Measurements from ENCODE around the gene KRTAP29-1. TPM values are rescaled to one million over a fixed set of nuclear protein-coding genes. Genes with fewer than 3 reads are reported as not detected.

The KRTAP29-1 gene
- total RNA-seq, 2 experiments from 2014 or later: not detected

DNA sequence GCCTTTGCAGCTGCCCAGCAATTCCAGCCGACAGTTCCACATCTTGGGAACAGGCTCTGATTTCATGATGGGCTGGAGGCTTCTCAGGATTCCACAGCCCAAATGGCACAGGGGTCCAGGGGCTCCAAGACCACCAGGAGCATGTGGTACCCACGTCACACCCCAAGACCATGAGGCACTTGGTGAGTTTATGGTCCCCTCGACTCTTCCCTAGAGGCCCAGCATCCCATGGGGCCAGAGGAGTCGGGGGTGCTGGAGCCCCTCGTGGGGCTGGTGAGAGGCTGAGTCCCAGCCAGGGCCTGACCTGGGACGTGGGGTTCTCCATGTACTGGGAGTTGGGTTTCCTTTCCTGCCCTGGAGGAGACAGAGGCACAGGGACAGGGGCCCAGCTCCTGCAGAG lies 23.0 kb upstream of the KRTAP29-1 start:
- TF ChIP-seq, protein P1, sequence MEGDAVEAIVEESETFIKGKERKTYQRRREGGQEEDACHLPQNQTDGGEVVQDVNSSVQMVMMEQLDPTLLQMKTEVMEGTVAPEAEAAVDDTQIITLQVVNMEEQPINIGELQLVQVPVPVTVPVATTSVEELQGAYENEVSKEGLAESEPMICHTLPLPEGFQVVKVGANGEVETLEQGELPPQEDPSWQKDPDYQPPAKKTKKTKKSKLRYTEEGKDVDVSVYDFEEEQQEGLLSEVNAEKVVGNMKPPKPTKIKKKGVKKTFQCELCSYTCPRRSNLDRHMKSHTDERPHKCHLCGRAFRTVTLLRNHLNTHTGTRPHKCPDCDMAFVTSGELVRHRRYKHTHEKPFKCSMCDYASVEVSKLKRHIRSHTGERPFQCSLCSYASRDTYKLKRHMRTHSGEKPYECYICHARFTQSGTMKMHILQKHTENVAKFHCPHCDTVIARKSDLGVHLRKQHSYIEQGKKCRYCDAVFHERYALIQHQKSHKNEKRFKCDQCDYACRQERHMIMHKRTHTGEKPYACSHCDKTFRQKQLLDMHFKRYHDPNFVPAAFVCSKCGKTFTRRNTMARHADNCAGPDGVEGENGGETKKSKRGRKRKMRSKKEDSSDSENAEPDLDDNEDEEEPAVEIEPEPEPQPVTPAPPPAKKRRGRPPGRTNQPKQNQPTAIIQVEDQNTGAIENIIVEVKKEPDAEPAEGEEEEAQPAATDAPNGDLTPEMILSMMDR (IDR thresholded peaks at IDR 0.05): no peak
- H3K4me3 ChIP-seq (ENCODE audit: low read length): no peak overlapping the region
- H3K36me3 ChIP-seq (ENCODE audit: insufficient read depth, low read length): no peaks in the 10 kb centered on the region
- Mint-ChIP-seq H3K4me3 (no peak overlapping the region), H3K9me3 (no peaks in the 10 kb centered on the region), H3K27me3 (no peaks in the 10 kb centered on the region), H3K4me1 (ENCODE audit: low read depth) (peaks cover 67% of the 10 kb centered on the region), H3K36me3 (ENCODE audit: low read depth) (no peaks in the 10 kb centered on the region), H3K27ac (peak overlapping the region; percentile 74)
- ATAC-seq (ENCODE audit: poor library complexity) (no peak), DNase-seq (no peak)
- H3K27me3 ChIP-seq (ENCODE audit: control insufficient read depth in 1 of 2, insufficient read depth in 2 of 2, low read length in 2 of 2): no peaks in the 10 kb centered on the region
- peaks cover 76% of the 10 kb centered on the region for H3K4me1 ChIP-seq (ENCODE audit: insufficient read depth, low read length)
- no peak overlapping the region for H3K27ac ChIP-seq (ENCODE audit: low read depth in 1 of 2, low read length in 2 of 2)
- ChIA-PET CTCF (no interaction called here), POLR2A (no interaction called here)
- no peaks in the 10 kb centered on the region for H3K9me3 ChIP-seq (ENCODE audit: control insufficient read depth in 1 of 2, insufficient read depth in 1 of 2, low read length in 2 of 2)
- intact Hi-C loops (cut with DNase I, micrococcal nuclease): loop anchor here in 1 of 2 experiments (5.0 to 10.0 kb wide), 2 partner anchors 169 to 222 kb away; no protein-coding TSS in a partner anchor

DNA sequence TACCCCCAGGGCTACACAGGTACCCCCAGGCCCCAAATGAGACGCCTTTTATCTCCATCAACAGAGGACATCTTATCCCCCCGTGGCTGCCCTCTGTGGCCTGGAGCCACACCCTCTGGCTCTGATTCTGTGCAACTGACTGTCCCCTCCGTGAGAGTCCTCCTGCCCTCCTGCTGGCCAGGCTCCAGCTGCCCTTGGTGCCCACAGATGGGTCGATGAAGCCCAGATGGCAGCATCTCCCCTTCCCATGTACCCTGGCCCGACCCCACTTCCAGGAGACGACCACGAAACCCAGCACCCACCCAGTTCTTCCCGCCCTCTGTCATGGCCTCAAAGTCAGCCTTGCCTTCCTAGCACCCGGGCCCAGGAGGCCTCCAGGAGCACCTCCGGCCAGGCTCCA lies 22.5 kb upstream of the KRTAP29-1 start:
- ChIA-PET POLR2A (no interaction called here), CTCF (no interaction called here)
- Histone ChIP-seq H3K4me3 (ENCODE audit: low read length) (no peak overlapping the region), H3K27me3 (ENCODE audit: control insufficient read depth in 1 of 2, insufficient read depth in 2 of 2, low read length in 2 of 2) (no peaks in the 10 kb centered on the region), H3K4me1 (ENCODE audit: insufficient read depth, low read length) (peaks cover 76% of the 10 kb centered on the region), H3K9me3 (ENCODE audit: control insufficient read depth in 1 of 2, insufficient read depth in 1 of 2, low read length in 2 of 2) (no peaks in the 10 kb centered on the region), H3K36me3 (ENCODE audit: insufficient read depth, low read length) (no peaks in the 10 kb centered on the region), H3K27ac (ENCODE audit: low read depth in 1 of 2, low read length in 2 of 2) (no peak overlapping the region)
- ATAC-seq (ENCODE audit: poor library complexity) (no peak), DNase-seq (no peak)
- Mint-ChIP-seq H3K27me3 (no peaks in the 10 kb centered on the region), H3K4me3 (no peak overlapping the region), H3K36me3 (ENCODE audit: low read depth) (no peaks in the 10 kb centered on the region), H3K4me1 (ENCODE audit: low read depth) (peaks cover 69% of the 10 kb centered on the region), H3K27ac (no peak overlapping the region), H3K9me3 (no peaks in the 10 kb centered on the region)
- TF ChIP-seq, protein P1 (IDR thresholded peaks at IDR 0.05): no peak
- intact Hi-C loops (cut with DNase I, micrococcal nuclease): loop anchor here in 1 of 2 experiments (5.0 to 10.0 kb wide), 2 partner anchors 170 to 222 kb away; no protein-coding TSS in a partner anchor

DNA sequence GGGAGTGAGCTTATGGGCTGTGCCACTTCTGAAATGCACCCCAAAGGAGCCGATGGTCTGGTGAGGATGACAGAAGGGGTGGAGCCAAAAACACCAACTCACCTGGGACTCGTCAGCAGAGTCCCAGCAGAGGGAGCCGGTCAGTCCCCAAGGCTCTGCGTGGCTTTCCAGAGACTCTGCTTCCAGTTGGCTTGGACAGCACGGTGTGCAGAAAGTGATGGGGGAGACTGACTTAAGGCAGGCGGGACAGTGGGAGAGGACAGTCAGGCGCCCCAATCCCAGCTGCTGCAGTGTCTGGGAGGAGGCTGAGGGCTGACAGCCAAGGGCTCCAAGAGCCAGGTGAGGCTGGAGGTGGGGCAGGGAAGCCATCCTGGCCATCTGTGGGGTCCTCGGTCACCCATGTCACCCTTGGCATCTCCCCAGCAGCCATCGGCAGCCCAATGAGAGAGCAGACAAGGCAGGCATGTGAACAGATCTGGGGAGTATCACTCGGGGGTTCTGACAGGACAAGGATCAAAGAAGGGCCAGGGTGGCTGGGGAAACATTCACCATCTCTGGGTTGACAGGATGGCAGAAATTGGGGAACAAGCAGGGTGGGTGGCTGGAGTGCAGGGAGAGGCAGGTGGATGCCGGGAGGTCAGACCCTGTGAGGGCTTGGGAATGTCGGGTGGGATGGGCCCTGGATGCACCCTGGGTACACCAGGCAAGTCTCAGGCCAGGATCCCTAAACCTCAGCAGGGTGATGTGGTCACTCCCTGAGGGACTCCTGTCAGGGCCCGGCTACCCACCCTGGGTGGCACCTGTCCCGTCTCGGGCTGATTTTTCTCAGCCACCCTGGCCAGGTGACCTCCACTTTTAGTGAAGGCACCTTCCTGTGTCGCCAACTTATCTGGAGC lies 21.8 kb upstream of the KRTAP29-1 start:
- DNase-seq (peak in 6 of 14 experiments; percentile 16 to 62 (median 44)), ATAC-seq (ENCODE audit: poor library complexity) (no peak)
- Histone ChIP-seq H3K27me3 (ENCODE audit: control insufficient read depth in 1 of 2, insufficient read depth in 2 of 2, low read length in 2 of 2) (no peaks in the 10 kb centered on the region), H3K27ac (ENCODE audit: low read depth in 1 of 2, low read length in 2 of 2) (no peak overlapping the region), H3K4me3 (ENCODE audit: low read length) (no peak overlapping the region), H3K4me1 (ENCODE audit: insufficient read depth, low read length) (peaks cover 75% of the 10 kb centered on the region), H3K36me3 (ENCODE audit: insufficient read depth, low read length) (no peaks in the 10 kb centered on the region), H3K9me3 (ENCODE audit: control insufficient read depth in 1 of 2, insufficient read depth in 1 of 2, low read length in 2 of 2) (no peaks in the 10 kb centered on the region)
- peaks cover 69% of the 10 kb centered on the region for H3K4me1 Mint-ChIP-seq (ENCODE audit: low read depth)
- H3K9me3 Mint-ChIP-seq: peaks cover 7% of the 10 kb centered on the region
- H3K27ac Mint-ChIP-seq: peak overlapping the region; percentile 81
- no peaks in the 10 kb centered on the region for H3K36me3 Mint-ChIP-seq (ENCODE audit: low read depth)
- intact Hi-C loops (cut with DNase I, micrococcal nuclease): loop anchor here (5.0 to 10.0 kb wide), 9 partner anchors 92 to 522 kb away; partner anchors contain the start of genes KRTAP4-12 (in 1 of the 2), KRTAP4-16 (in 1 of the 2) and KRTAP9-3 (in 1 of the 2)
- no peak overlapping the region for H3K4me3 Mint-ChIP-seq
- TF ChIP-seq, protein P1 (IDR thresholded peaks at IDR 0.05): peak; percentile 34
- ChIA-PET POLR2A (no interaction called here), CTCF (interaction anchor here (3.4 kb wide), 1 partner anchor 16 kb away, joined by 23 read pairs; the partner anchor contains the start of gene KRTAP16-1)
- H3K27me3 Mint-ChIP-seq: no peaks in the 10 kb centered on the region
